Measurements from ENCODE around the gene KCTD3. TPM values are rescaled to one million over a fixed set of nuclear protein-coding genes. Genes with fewer than 3 reads are reported as not detected.

The KCTD3 gene
- total RNA-seq, 1 experiment from 2014 or later = 90.3 TPM

GRCh38 chr1:215637041-215637573 lies 70.0 kb downstream of the KCTD3 start:
- Mint-ChIP-seq H3K4me3 (ENCODE audit: unreplicated experiment) (peak overlapping the region; percentile 6), H3K36me3 (ENCODE audit: insufficient read depth, unreplicated experiment) (no peaks in the 10 kb centered on the region), H3K27ac (ENCODE audit: low read depth, unreplicated experiment) (peak overlapping the region; percentile 61), H3K27me3 (ENCODE audit: insufficient read depth, unreplicated experiment) (no peaks in the 10 kb centered on the region), H3K9me3 (ENCODE audit: unreplicated experiment) (no peaks in the 10 kb centered on the region), H3K4me1 (ENCODE audit: insufficient read depth, unreplicated experiment) (peaks cover 19% of the 10 kb centered on the region)
- intact Hi-C loops (cut with micrococcal nuclease) = no loop called here
- DNase-seq (ENCODE audit: unreplicated experiment) = peak; percentile 45
- CTCF ChIA-PET = no interaction called here
- POLR2A ChIA-PET = no interaction called here
- TF ChIP-seq CTCF (IDR thresholded peaks at IDR 0.05; ENCODE audit: unreplicated experiment) = no peak
- BruUV-seq (replicated peaks) = no TSS peak

DNA sequence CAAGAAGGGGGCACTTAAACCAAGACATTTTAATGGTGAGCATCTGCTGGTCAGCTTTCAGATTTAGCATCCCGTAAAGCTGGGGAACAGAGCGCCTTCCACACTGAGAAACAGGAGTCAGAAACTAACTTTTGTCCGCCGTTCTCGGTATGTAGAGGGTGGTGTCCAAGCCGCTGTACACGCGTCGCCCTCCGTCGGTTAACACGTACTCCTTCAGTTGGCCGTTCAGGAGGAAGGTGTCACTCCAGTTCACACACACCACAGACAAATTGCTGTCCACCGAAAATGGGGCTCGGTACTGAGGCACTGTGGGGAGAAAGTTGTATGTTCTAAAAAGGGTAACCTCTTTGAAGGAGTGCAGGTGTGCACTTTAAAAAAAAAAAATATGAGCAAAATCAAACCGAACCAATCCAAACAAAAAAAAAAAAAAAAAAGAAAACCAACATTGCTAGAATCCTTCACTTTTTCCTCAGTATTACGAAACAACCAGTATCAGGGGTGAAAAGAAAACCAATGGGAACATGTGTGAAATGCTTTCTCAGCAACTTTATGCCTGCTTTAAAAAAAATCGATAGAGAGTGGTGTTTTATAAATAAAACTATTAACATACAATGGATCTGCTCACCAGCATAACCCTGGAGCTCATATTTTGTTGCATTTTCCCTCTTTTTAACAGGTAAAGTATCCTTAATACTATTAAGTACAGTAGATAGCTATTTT lies 73.5 kb downstream of the KCTD3 start:
- no peak overlapping the region for H3K4me3 Mint-ChIP-seq (ENCODE audit: unreplicated experiment)
- H3K27ac Mint-ChIP-seq (ENCODE audit: low read depth, unreplicated experiment) = no peak overlapping the region
- TF ChIP-seq CTCF (IDR thresholded peaks at IDR 0.05; ENCODE audit: unreplicated experiment) = no peak
- no peaks in the 10 kb centered on the region for H3K36me3 Mint-ChIP-seq (ENCODE audit: insufficient read depth, unreplicated experiment)
- peaks cover 11% of the 10 kb centered on the region for H3K4me1 Mint-ChIP-seq (ENCODE audit: insufficient read depth, unreplicated experiment)
- no peaks in the 10 kb centered on the region for H3K9me3 Mint-ChIP-seq (ENCODE audit: unreplicated experiment)
- H3K27me3 Mint-ChIP-seq (ENCODE audit: insufficient read depth, unreplicated experiment) = peaks cover 16% of the 10 kb centered on the region
- ChIA-PET CTCF (interaction anchor here (1.0 kb wide), 1 partner anchor 9 kb away, joined by 3 read pairs; no protein-coding TSS in a partner anchor), POLR2A (interaction anchor here (1.3 kb wide), 1 partner anchor 9 kb away, joined by 4 read pairs; no protein-coding TSS in a partner anchor)
- intact Hi-C loops (cut with micrococcal nuclease) = no loop called here
- BruUV-seq (replicated peaks) = no TSS peak
- DNase-seq (ENCODE audit: unreplicated experiment) = no peak

- Mint-ChIP-seq H3K9me3 (ENCODE audit: unreplicated experiment) (no peaks in the 10 kb centered on the region), H3K27ac (ENCODE audit: low read depth, unreplicated experiment) (no peak overlapping the region), H3K27me3 (ENCODE audit: insufficient read depth, unreplicated experiment) (peaks cover 16% of the 10 kb centered on the region), H3K4me1 (ENCODE audit: insufficient read depth, unreplicated experiment) (no peaks in the 10 kb centered on the region), H3K36me3 (ENCODE audit: insufficient read depth, unreplicated experiment) (no peaks in the 10 kb centered on the region), H3K4me3 (ENCODE audit: unreplicated experiment) (no peak overlapping the region)
- intact Hi-C loops (cut with micrococcal nuclease) = no loop called here
- BruUV-seq (replicated peaks) = no TSS peak
- ChIA-PET CTCF (interaction anchor here (0.6 to 1.3 kb wide), 4 partner anchors 11 to 66 kb away, joined by 3 to 5 read pairs (median 3); no protein-coding TSS in a partner anchor), POLR2A (interaction anchor here (0.6 to 2.8 kb wide), 4 partner anchors 12 to 124 kb away, joined by 3 to 7 read pairs (median 3); no protein-coding TSS in a partner anchor)
- no peak for DNase-seq (ENCODE audit: unreplicated experiment)
- no peak for TF ChIP-seq CTCF (IDR thresholded peaks at IDR 0.05; ENCODE audit: unreplicated experiment)
These were observed 76.7 kb downstream of the KCTD3 start for GRCh38 chr1:215643592-215644321.

- Mint-ChIP-seq H3K9me3 (ENCODE audit: unreplicated experiment) (no peaks in the 10 kb centered on the region), H3K4me1 (ENCODE audit: insufficient read depth, unreplicated experiment) (no peaks in the 10 kb centered on the region), H3K27me3 (ENCODE audit: insufficient read depth, unreplicated experiment) (peaks cover 21% of the 10 kb centered on the region), H3K27ac (ENCODE audit: low read depth, unreplicated experiment) (no peak overlapping the region), H3K36me3 (ENCODE audit: insufficient read depth, unreplicated experiment) (no peaks in the 10 kb centered on the region), H3K4me3 (ENCODE audit: unreplicated experiment) (no peak overlapping the region)
- CTCF ChIA-PET = interaction anchor here (0.7 to 1.1 kb wide), 5 partner anchors 8 to 797 kb away, joined by 3 to 6 read pairs (median 3); no protein-coding TSS in a partner anchor
- POLR2A ChIA-PET = interaction anchor here (0.6 to 1.9 kb wide), 2 partner anchors 11 to 51 kb away, joined by 3 to 6 read pairs; no protein-coding TSS in a partner anchor
- no peak for TF ChIP-seq CTCF (IDR thresholded peaks at IDR 0.05; ENCODE audit: unreplicated experiment)
- BruUV-seq (replicated peaks) = no TSS peak
- intact Hi-C loops (cut with micrococcal nuclease) = no loop called here
- no peak for DNase-seq (ENCODE audit: unreplicated experiment)
These were observed 78.1 kb downstream of the KCTD3 start for GRCh38 chr1:215645182-215645581.

Measured in MCF 10A (cell line).